ENCODE results near the gene ZNF319. TPM values are rescaled to one million over a fixed set of nuclear protein-coding genes. Genes with fewer than 3 reads are reported as not detected.

Gene ZNF319
- total and polyA plus RNA-seq, 2 of the 8 experiments (the other 6 are each of a cell fraction or from before 2014, with no cell fraction given): 3.3 to 5.5 TPM

DNA sequence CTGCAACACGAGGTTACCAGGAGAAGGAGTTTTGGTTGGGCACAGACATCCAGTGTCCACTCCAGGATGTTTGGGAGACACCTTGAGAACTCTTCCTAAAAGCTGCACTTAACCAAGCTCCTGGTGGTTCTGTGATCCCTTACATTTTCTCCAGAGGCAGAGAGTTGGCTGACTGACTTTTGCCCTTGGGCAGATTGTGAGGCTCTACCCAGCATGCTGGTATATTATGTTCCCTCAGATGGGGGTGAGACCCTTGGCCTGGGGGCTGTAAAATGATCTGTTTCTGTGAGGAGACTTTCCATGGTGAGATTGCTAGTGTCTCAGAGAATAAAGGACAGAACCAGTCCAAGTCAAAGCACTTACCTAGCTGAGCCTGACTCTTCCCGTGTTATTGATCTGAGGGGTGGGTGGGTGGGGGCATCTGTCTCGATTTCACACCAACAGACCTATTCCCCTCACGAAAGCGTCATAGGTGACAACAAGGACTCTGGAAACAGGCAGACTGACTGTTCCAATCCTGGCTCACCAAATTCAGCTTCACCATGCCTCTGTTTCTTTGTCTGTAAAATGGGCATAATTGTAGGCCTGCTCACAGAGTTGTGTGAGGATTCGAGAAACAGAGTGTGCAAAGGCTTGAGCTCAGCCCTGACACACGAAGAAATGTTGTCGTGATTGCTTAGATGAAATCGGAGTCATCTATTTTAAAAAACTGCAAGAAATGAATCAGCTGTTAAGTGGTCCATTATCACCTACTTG lies 12.9 kb upstream of the ZNF319 start:
- no peak overlapping the region for H3K4ac ChIP-seq (replicated peaks; ENCODE audit: insufficient read length, low read depth, low read length)
- no peak overlapping the region for H3K9ac ChIP-seq (replicated peaks in 1 of 4; ENCODE audit: extremely low read depth in 1 of 4, low read depth in 3 of 4, low read length in 3 of 4)
- DNase-seq (ENCODE audit: low read depth in 1 of 2, low spot score in 2 of 2) (no peak), FAIRE-seq (no peak)
- H3K79me1 ChIP-seq (ENCODE audit: low read depth, low read length): no peaks in the 10 kb centered on the region
- H3K4me2 ChIP-seq (ENCODE audit: insufficient read depth in 1 of 2, low read depth in 2 of 2, low read length in 2 of 2): no peak overlapping the region
- no peak overlapping the region for H3K14ac ChIP-seq (ENCODE audit: insufficient read length)
- no peak overlapping the region for H2BK12ac ChIP-seq (ENCODE audit: low read depth, low read length)
- POLR2A ChIA-PET (ENCODE audit: partially characterized antibody): interaction anchor here (1.3 kb wide), 1 partner anchor 9 kb away, joined by 3 read pairs; no protein-coding TSS in a partner anchor
- no peak overlapping the region for H2BK15ac ChIP-seq (ENCODE audit: low read length)
- no peak overlapping the region for H2BK5ac ChIP-seq (ENCODE audit: low read depth, low read length)
- H4K8ac ChIP-seq (ENCODE audit: extremely low read depth, insufficient read depth, low read length): no peak overlapping the region
- H4K5ac ChIP-seq (ENCODE audit: insufficient read length, low read depth, low read length): no peak overlapping the region
- peaks cover 0 to 4% (median 1%) of the 10 kb centered on the region in 4 experiments; a peak in 3 of 7 replicates for H3K4me1 ChIP-seq (replicated peaks in 1 of 4; ENCODE audit: control insufficient read depth in 3 of 4, insufficient read depth in 4 of 4, low read length in 3 of 4)
- CTCF ChIA-PET (ENCODE audit: partially characterized antibody): interaction anchor here (0.8 to 2.5 kb wide), 8 partner anchors 9 to 257 kb away, joined by 3 to 12 read pairs (median 6); partner anchors contain the start of gene USB1
- H3K4me3 ChIP-seq (ENCODE audit: extremely low read depth in 1 of 4, insufficient read depth in 2 of 4, low read depth in 3 of 4, low read length in 4 of 4): no peak overlapping the region
- no peaks in the 10 kb centered on the region for H3K23me2 ChIP-seq (ENCODE audit: low read depth, low read length)
- H3K79me2 ChIP-seq (ENCODE audit: control insufficient read depth in 1 of 2, insufficient read depth in 2 of 2, low read length in 2 of 2): peaks cover 0 to 3% of the 10 kb centered on the region in 2 experiments; a peak in 1 of 4 replicates
- H4K91ac ChIP-seq (replicated peaks; ENCODE audit: insufficient read length, low read length): no peak overlapping the region
- peaks cover 0 to 2% of the 10 kb centered on the region in 2 experiments for H4K20me1 ChIP-seq (replicated peaks in 1 of 2; ENCODE audit: control insufficient read depth in 1 of 2, insufficient read depth in 2 of 2, low read length in 2 of 2)
- WGBS, 2 experiments (ENCODE audit: extremely low coverage in 1 of 2, insufficient coverage in 1 of 2, insufficient read length in 1 of 2, insufficient replicate concordance in 2 of 2, low coverage in 1 of 2, low lambda C conversion rate in 2 of 2, missing lambda C conversion rate in 1 of 2): 88% methylated on average over 8 of the region's 9 CpGs; no CpG with 5 or more reads in 1 of the 2 experiments
- H2BK20ac ChIP-seq (ENCODE audit: low read length): no peak overlapping the region
- no peak overlapping the region for H3K27ac ChIP-seq (ENCODE audit: low read depth, low read length)
- H3K23ac ChIP-seq (ENCODE audit: insufficient read length): no peak overlapping the region
- no peak overlapping the region for H2AK5ac ChIP-seq (ENCODE audit: low read depth, low read length)
- no peak overlapping the region for H3K56ac ChIP-seq (replicated peaks; ENCODE audit: insufficient read length, low read depth, low read length)
- H3K9me3 ChIP-seq (ENCODE audit: insufficient read depth in 2 of 2, low read depth in 1 of 2, low read length in 1 of 2): no peaks in the 10 kb centered on the region
- no peak overlapping the region for H2BK120ac ChIP-seq (replicated peaks; ENCODE audit: low read depth, low read length)
- H3K27me3 ChIP-seq (replicated peaks in 1 of 4; ENCODE audit: control insufficient read depth in 3 of 4, extremely low read depth in 1 of 4, insufficient read depth in 3 of 4, low read length in 3 of 4): no peaks in the 10 kb centered on the region
- H3K36me3 ChIP-seq (ENCODE audit: control insufficient read depth in 2 of 4, insufficient read depth in 4 of 4, low read length in 3 of 4): peaks cover 0 to 10% (median 1%) of the 10 kb centered on the region in 4 experiments; a peak in 5 of 8 replicates
- no peak overlapping the region for H2AFZ ChIP-seq (ENCODE audit: low read length)
- no peak overlapping the region for H3K18ac ChIP-seq (ENCODE audit: extremely low read depth, low read length)
- TF ChIP-seq CBX8 (IDR thresholded peaks at IDR 0.05; ENCODE audit: borderline replicate concordance, low read depth, low read length): no peak
- TF ChIP-seq FOSL1 (IDR thresholded peaks at IDR 0.05; ENCODE audit: insufficient read depth, low read depth, low read length): no peak
- TF ChIP-seq, protein P1, sequence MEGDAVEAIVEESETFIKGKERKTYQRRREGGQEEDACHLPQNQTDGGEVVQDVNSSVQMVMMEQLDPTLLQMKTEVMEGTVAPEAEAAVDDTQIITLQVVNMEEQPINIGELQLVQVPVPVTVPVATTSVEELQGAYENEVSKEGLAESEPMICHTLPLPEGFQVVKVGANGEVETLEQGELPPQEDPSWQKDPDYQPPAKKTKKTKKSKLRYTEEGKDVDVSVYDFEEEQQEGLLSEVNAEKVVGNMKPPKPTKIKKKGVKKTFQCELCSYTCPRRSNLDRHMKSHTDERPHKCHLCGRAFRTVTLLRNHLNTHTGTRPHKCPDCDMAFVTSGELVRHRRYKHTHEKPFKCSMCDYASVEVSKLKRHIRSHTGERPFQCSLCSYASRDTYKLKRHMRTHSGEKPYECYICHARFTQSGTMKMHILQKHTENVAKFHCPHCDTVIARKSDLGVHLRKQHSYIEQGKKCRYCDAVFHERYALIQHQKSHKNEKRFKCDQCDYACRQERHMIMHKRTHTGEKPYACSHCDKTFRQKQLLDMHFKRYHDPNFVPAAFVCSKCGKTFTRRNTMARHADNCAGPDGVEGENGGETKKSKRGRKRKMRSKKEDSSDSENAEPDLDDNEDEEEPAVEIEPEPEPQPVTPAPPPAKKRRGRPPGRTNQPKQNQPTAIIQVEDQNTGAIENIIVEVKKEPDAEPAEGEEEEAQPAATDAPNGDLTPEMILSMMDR (IDR thresholded peaks at IDR 0.05; ENCODE audit: control extremely low read depth in 1 of 3, insufficient read depth in 1 of 3, low read depth in 1 of 3, low read length in 3 of 3): no peak
- no peak for TF ChIP-seq CBX5 (IDR thresholded peaks at IDR 0.05; ENCODE audit: low read depth, low read length)
- no peak for TF ChIP-seq SRF (IDR thresholded peaks at IDR 0.05; ENCODE audit: low read depth, low read length)
- TF ChIP-seq POU5F1 (IDR thresholded peaks at IDR 0.05; ENCODE audit: low read depth, low read length): no peak
- TF ChIP-seq, protein P2, sequence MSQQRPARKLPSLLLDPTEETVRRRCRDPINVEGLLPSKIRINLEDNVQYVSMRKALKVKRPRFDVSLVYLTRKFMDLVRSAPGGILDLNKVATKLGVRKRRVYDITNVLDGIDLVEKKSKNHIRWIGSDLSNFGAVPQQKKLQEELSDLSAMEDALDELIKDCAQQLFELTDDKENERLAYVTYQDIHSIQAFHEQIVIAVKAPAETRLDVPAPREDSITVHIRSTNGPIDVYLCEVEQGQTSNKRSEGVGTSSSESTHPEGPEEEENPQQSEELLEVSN (IDR thresholded peaks at IDR 0.05): no peak
- no peak for TF ChIP-seq RFX5 (IDR thresholded peaks at IDR 0.05; ENCODE audit: borderline replicate concordance, low read depth, low read length)
- TF ChIP-seq BCL11A (IDR thresholded peaks at IDR 0.05; ENCODE audit: low read depth in 2 of 2, low read length in 2 of 2): no peak
